IMR-90 (cell line): ENCODE measurements around the gene CEBPA. TPM values are rescaled to one million over a fixed set of nuclear protein-coding genes. Genes with fewer than 3 reads are reported as not detected.

Experiments
- ATAC-seq: fragments of 200-7000 bp; cut with Tn5 transposase; 2 replicates; pipeline ENCODE4 v1.9.1; 2020; ENCODE audit warnings: low read depth, mild to moderate bottlenecking, moderate library complexity
- BruUV-seq: library from RNA; stranded (reverse); fragments of 400-500 nt; replicated peaks from 2 replicates; lab custom pipeline; 2021; lab: Mats Ljungman, UMichigan
- CTCF ChIA-PET: fragments of 300-600 bp; formaldehyde crosslinking; extraction: SDS; loops from one replicate; lab custom pipeline; 2021; ENCODE audit warnings: antibody characterized with exemption; lab: Yijun Ruan, JAX
- POLR2A ChIA-PET: fragments of 300-600 bp; sonication (Branson Sonifier 250); formaldehyde crosslinking; loops from one replicate; lab custom pipeline; 2022; ENCODE audit warnings: antibody characterized with exemption; ENCODE audit not compliant: unreplicated experiment; lab: Charles Lee
- DNase-seq: peaks from one replicate; pipeline ENCODE4 v3.0.0; 2013
- H2AFZ ChIP-seq: replicated peaks from 2 replicates; pipeline ENCODE3; 2013; ENCODE audit warnings: low read length, mild to moderate bottlenecking; ENCODE audit not compliant: poor library complexity
- H2AK5ac ChIP-seq: 2 replicates; pipeline ENCODE4 v1.6.1; 2013; ENCODE audit warnings: low read depth, low read length, inconsistent platforms
- H2AK9ac ChIP-seq: replicated peaks from 2 replicates; pipeline ENCODE3; 2013; ENCODE audit warnings: mild to moderate bottlenecking, low read depth, low read length, moderate library complexity; ENCODE audit not compliant: poor library complexity
- H2BK120ac ChIP-seq: 2 replicates; pipeline ENCODE4 v1.6.1; 2013; ENCODE audit warnings: low read depth, low read length, inconsistent platforms
- H2BK15ac ChIP-seq: 3 replicates; pipeline ENCODE4 v1.6.1; 2013; ENCODE audit warnings: low read depth, low read length, inconsistent platforms
- H2BK20ac ChIP-seq: 2 replicates; pipeline ENCODE4 v1.6.1; 2013; ENCODE audit warnings: low read depth, mild to moderate bottlenecking, inconsistent platforms, low read length, moderate library complexity
- H2BK5ac ChIP-seq: 2 replicates; pipeline ENCODE4 v1.6.1; 2013; ENCODE audit warnings: mild to moderate bottlenecking, low read depth, low read length, inconsistent platforms; ENCODE audit not compliant: poor library complexity, severe bottlenecking
- H3K14ac ChIP-seq: replicated peaks from 2 replicates; pipeline ENCODE4 v1.6.1; 2013; ENCODE audit warnings: low read depth, low read length, inconsistent platforms
- H3K18ac ChIP-seq: 2 replicates; pipeline ENCODE4 v1.6.1; 2013; ENCODE audit warnings: low read depth, low read length, control low read depth
- H3K23ac ChIP-seq: 2 replicates; pipeline ENCODE4 v1.6.1; 2013; ENCODE audit warnings: low read depth, low read length, inconsistent platforms
- H3K27ac ChIP-seq: 2 replicates; pipeline ENCODE4 v1.5.1; 2013; ENCODE audit warnings: mild to moderate bottlenecking, control low read depth, low read length; ENCODE audit not compliant: insufficient read depth
- H3K27me3 ChIP-seq: 2 replicates; pipeline ENCODE4 v1.6.1; 2013; ENCODE audit warnings: low read length; ENCODE audit not compliant: control insufficient read depth, insufficient read depth
- H3K36me3 ChIP-seq: 2 replicates; pipeline ENCODE4 v1.6.1; 2013; ENCODE audit warnings: low read length, mixed read lengths; ENCODE audit not compliant: control insufficient read depth, insufficient read depth
- H3K4ac ChIP-seq: 2 replicates; pipeline ENCODE4 v1.6.1; 2013; ENCODE audit warnings: low read depth, low read length, inconsistent platforms
- H3K4me1 ChIP-seq: 2 replicates; pipeline ENCODE4 v1.6.1; 2013; ENCODE audit warnings: low read length, mixed read lengths; ENCODE audit not compliant: control insufficient read depth, insufficient read depth
- H3K4me2 ChIP-seq: 2 replicates; pipeline ENCODE4 v1.6.1; 2013; ENCODE audit warnings: low read depth, mild to moderate bottlenecking, control low read depth, low read length, moderate library complexity
- H3K4me3 ChIP-seq: 2 replicates; pipeline ENCODE4 v1.5.1; 2013; ENCODE audit warnings: low read depth, mild to moderate bottlenecking, control low read depth, low read length, moderate library complexity; ENCODE audit not compliant: insufficient read depth
- H3K56ac ChIP-seq: 2 replicates; pipeline ENCODE4 v1.6.1; 2013; ENCODE audit warnings: low read length, inconsistent platforms; ENCODE audit not compliant: insufficient read depth; ENCODE audit errors: extremely low read depth
- H3K79me1 ChIP-seq, 2 experiments: 2 replicates each; pipeline ENCODE4 v1.6.1; 2013; ENCODE audit warnings: low read length in 2 of 2, inconsistent platforms in 1 of 2, low read depth in 1 of 2
- H3K9ac ChIP-seq: 2 replicates; pipeline ENCODE4 v1.6.1; 2013; ENCODE audit warnings: low read depth, low read length, control low read depth
- H3K9me1 ChIP-seq: 2 replicates; pipeline ENCODE4 v1.6.1; 2013; ENCODE audit warnings: low read length, inconsistent platforms; ENCODE audit not compliant: insufficient read depth
- H3K9me3 ChIP-seq: 2 replicates; pipeline ENCODE4 v1.6.1; 2013; ENCODE audit warnings: low read length; ENCODE audit not compliant: control insufficient read depth, insufficient read depth
- H4K20me1 ChIP-seq: 2 replicates; pipeline ENCODE4 v1.6.1; 2013; ENCODE audit warnings: low read length, inconsistent platforms; ENCODE audit not compliant: insufficient read depth
- H4K5ac ChIP-seq: 2 replicates; pipeline ENCODE4 v1.6.1; 2013; ENCODE audit warnings: mild to moderate bottlenecking, low read depth, low read length, control low read depth
- H4K8ac ChIP-seq, 2 experiments: 2 replicates each; pipeline ENCODE4 v1.6.1; 2013; ENCODE audit warnings: low read depth in 2 of 2, low read length in 2 of 2, control low read depth in 1 of 2, inconsistent platforms in 1 of 2
- H4K91ac ChIP-seq: 2 replicates; pipeline ENCODE4 v1.6.1; 2013; ENCODE audit warnings: low read depth, low read length, inconsistent platforms; ENCODE audit not compliant: insufficient read depth
- CTCF ChIP-seq: conservative IDR thresholded peaks from 2 replicates; pipeline ENCODE4 v1.5.1; 2012; ENCODE audit warnings: mild to moderate bottlenecking, low read depth, low read length, improper control_type of control experiment
- FOS ChIP-seq: fragments of 150-350 bp; IDR thresholded peaks from 2 replicates; pipeline ENCODE4 v1.6.1; 2016; ENCODE audit warnings: low read depth, low read length
- RCOR1 ChIP-seq: IDR thresholded peaks from 2 replicates; pipeline ENCODE4 v1.6.1; 2012; ENCODE audit warnings: mild to moderate bottlenecking, low read length, improper control_type of control experiment; ENCODE audit not compliant: insufficient replicate concordance
- RFX5 ChIP-seq: IDR thresholded peaks from 2 replicates; pipeline ENCODE4 v1.8.0; 2012; ENCODE audit warnings: low read depth, mild to moderate bottlenecking, low read length, moderate library complexity
- WGBS, 2 experiments: methylation state at CpG; one replicate each; pipeline versions ENCODE4 v1.1.5 to v1.1.7; 2013; ENCODE audit warnings: missing lambda C conversion rate in 2 of 2; ENCODE audit not compliant: insufficient read length in 1 of 2; ENCODE audit errors: extremely low coverage in 2 of 2; 5-methylcytosine and 5-hydroxymethylcytosine counted together
- dilution Hi-C: fragments of 300-500 bp; cut with HindIII; formaldehyde crosslinking; loops from one replicate; pipeline ENCODE4 v1.14.3; 2018; ENCODE audit warnings: low sequenced_read_pairs; ENCODE audit not compliant: unreplicated experiment
- in situ Hi-C: fragments of 300-500 bp; cut with MboI; formaldehyde crosslinking; loops from 3 replicates; pipeline ENCODE4 v1.14.3; 2019; ENCODE audit warnings: low sequenced_read_pairs, inconsistent platforms, mixed read lengths
- intact Hi-C: fragments of 100-400 bp; cut with micrococcal nuclease; formaldehyde crosslinking; loops from 2 replicates; pipeline ENCODE4 v1.10.0; 2022
- polyA plus RNA-seq, 3 experiments: library from polyadenylated mRNA; depleted of rRNA; stranded (reverse); fragments of >200 nt; gene quantifications; 2 replicates each; pipeline ENCODE4 v1.2.3, GENCODE V29; 2012; ENCODE audit warnings: low replicate concordance in 1 of 3
- total RNA-seq: library from RNA; depleted of rRNA; stranded (reverse); fragments of >200 nt; gene quantifications from 2 replicates; pipeline ENCODE4 v1.2.3, GENCODE V29; 2012

CEBPA gene
- total and polyA plus RNA-seq, 2 of the 4 experiments (the other 2 are of a cell fraction) = under 0.01 to 0.09 TPM

- H3K23ac ChIP-seq = no peak overlapping the region
- in situ Hi-C loops = no loop called here
- peaks cover 2% of the 10 kb centered on the region for H3K9me3 ChIP-seq
- ChIA-PET POLR2A (no interaction called here), CTCF (no interaction called here)
- H3K4ac ChIP-seq = no peak overlapping the region
- no peak overlapping the region for H2AK5ac ChIP-seq
- WGBS, 2 experiments = 58% methylated on average over 6 of the region's 24 CpGs; no CpG with 5 or more reads in 1 of the 2 experiments
- peaks cover 15% of the 10 kb centered on the region for H3K27me3 ChIP-seq
- H2AFZ ChIP-seq = no peak overlapping the region
- no TSS peak for BruUV-seq
- no peak overlapping the region for H3K14ac ChIP-seq
- H2BK120ac ChIP-seq = no peak overlapping the region
- no peak overlapping the region for H2AK9ac ChIP-seq
- no peaks in the 10 kb centered on the region for H3K79me1 ChIP-seq
- no peak overlapping the region for H3K4me2 ChIP-seq
- no peak overlapping the region for H3K9ac ChIP-seq
- no peak overlapping the region for H3K27ac ChIP-seq
- no peak for ATAC-seq
- no peak for DNase-seq
- no peak overlapping the region for H3K56ac ChIP-seq
- dilution Hi-C loops = no loop called here
- H3K4me1 ChIP-seq = no peaks in the 10 kb centered on the region
- no peak overlapping the region for H3K4me3 ChIP-seq
- intact Hi-C loops = no loop called here
- H2BK20ac ChIP-seq = no peak overlapping the region
- TF ChIP-seq FOS (no peak), RFX5 (no peak), CTCF (no peak), RCOR1 (no peak)
- no peak overlapping the region for H3K18ac ChIP-seq
- no peaks in the 10 kb centered on the region for H4K20me1 ChIP-seq
- no peak overlapping the region for H2BK5ac ChIP-seq
- no peak overlapping the region for H4K91ac ChIP-seq
- H2BK15ac ChIP-seq = no peak overlapping the region
- H4K8ac ChIP-seq = no peak overlapping the region
- no peak overlapping the region for H4K5ac ChIP-seq
- H3K9me1 ChIP-seq = no peaks in the 10 kb centered on the region
- no peaks in the 10 kb centered on the region for H3K36me3 ChIP-seq
These were observed 41.5 kb downstream of the CEBPA start for GRCh38 chr19:33260628-33261418.
